WTC11 (cell line): ENCODE data around the gene ASL. TPM values are rescaled to one million over a fixed set of nuclear protein-coding genes. Genes with fewer than 3 reads are reported as not detected.

Experiments
- ATAC-seq: fragments of 200-7000 bp; cut with Tn5 transposase; 2 replicates; pipeline ENCODE4 v1.10.0; 2021; ENCODE audit warnings: mild to moderate bottlenecking, moderate library complexity
- CTCF ChIA-PET: fragments of 300-600 bp; sonication (Branson Sonifier 250); formaldehyde crosslinking; loops from one replicate; lab custom pipeline; 2021; ENCODE audit warnings: antibody characterized with exemption; lab: Charles Lee
- POLR2A ChIA-PET: fragments of 350-600 bp; sonication (Branson Sonifier 250); formaldehyde crosslinking; loops from one replicate; lab custom pipeline; 2021; ENCODE audit warnings: antibody characterized with exemption; lab: Charles Lee
- DNase-seq: peaks from one replicate; pipeline ENCODE4 v3.0.0; 2021; ENCODE audit warnings: low spot score
- H3K27ac Mint-ChIP-seq: 2 replicates; pipeline ENCODE4 v1.8.0; 2021; ENCODE audit warnings: mixed read lengths
- H3K27me3 Mint-ChIP-seq: 2 replicates; pipeline ENCODE4 v1.8.0; 2021; ENCODE audit warnings: low read depth, mild to moderate bottlenecking, moderate library complexity, mixed read lengths
- H3K36me3 Mint-ChIP-seq: 2 replicates; pipeline ENCODE4 v1.8.0; 2021; ENCODE audit warnings: mixed read lengths
- H3K4me1 Mint-ChIP-seq: 2 replicates; pipeline ENCODE4 v1.8.0; 2022; ENCODE audit warnings: mixed read lengths
- H3K4me3 Mint-ChIP-seq: 2 replicates; pipeline ENCODE4 v1.8.0; 2021; ENCODE audit warnings: mild to moderate bottlenecking, moderate library complexity, mixed read lengths
- H3K9me3 Mint-ChIP-seq: 2 replicates; pipeline ENCODE4 v1.8.0; 2021; ENCODE audit warnings: mixed read lengths
- ARID4B ChIP-seq: sonication (generic); formaldehyde crosslinking; IDR thresholded peaks from 2 replicates; pipeline ENCODE4 v1.8.0; 2023; ENCODE audit warnings: missing genetic modification reagents, mild to moderate bottlenecking, borderline replicate concordance
- CBFB ChIP-seq: sonication (generic); formaldehyde crosslinking; IDR thresholded peaks from 2 replicates; pipeline ENCODE4 v1.8.1; 2022; ENCODE audit warnings: mild to moderate bottlenecking, low read depth, missing genetic modification reagents
- ESRRA ChIP-seq: sonication (generic); formaldehyde crosslinking; IDR thresholded peaks from 2 replicates; pipeline ENCODE4 v1.8.1; 2022; ENCODE audit warnings: mild to moderate bottlenecking, missing genetic modification reagents, borderline replicate concordance
- GABPB1 ChIP-seq: sonication (generic); formaldehyde crosslinking; IDR thresholded peaks from 2 replicates; pipeline ENCODE4 v1.8.1; 2023; ENCODE audit warnings: mild to moderate bottlenecking, missing genetic modification reagents
- IRF2 ChIP-seq: sonication (generic); formaldehyde crosslinking; IDR thresholded peaks from 2 replicates; pipeline ENCODE4 v1.8.0; 2022; ENCODE audit warnings: low read depth, missing genetic modification reagents, borderline replicate concordance
- MXD4 ChIP-seq: fragments of 250-450 bp; sonication (Bioruptor Pico); IDR thresholded peaks from 2 replicates; pipeline ENCODE4 v1.8.0; 2021; ENCODE audit warnings: mild to moderate bottlenecking, moderate library complexity, borderline replicate concordance
- MYBL2 ChIP-seq: sonication (generic); formaldehyde crosslinking; IDR thresholded peaks from 2 replicates; pipeline ENCODE4 v1.8.1; 2023; ENCODE audit warnings: mild to moderate bottlenecking, moderate library complexity, missing genetic modification reagents
- NFE2L1 ChIP-seq: sonication (generic); formaldehyde crosslinking; IDR thresholded peaks from 2 replicates; pipeline ENCODE4 v1.8.1; 2023; ENCODE audit warnings: missing genetic modification reagents
- NR1H2 ChIP-seq: sonication (generic); formaldehyde crosslinking; IDR thresholded peaks from 2 replicates; pipeline ENCODE4 v1.9.0; 2021; ENCODE audit warnings: mild to moderate bottlenecking, moderate library complexity, missing genetic modification reagents
- NR2C2 ChIP-seq: sonication (generic); formaldehyde crosslinking; IDR thresholded peaks from 2 replicates; pipeline ENCODE4 v1.8.0; 2022; ENCODE audit warnings: mild to moderate bottlenecking, missing genetic modification reagents
- NR3C1 ChIP-seq: sonication (generic); formaldehyde crosslinking; conservative IDR thresholded peaks from 2 replicates; pipeline ENCODE4 v1.8.1; 2023; ENCODE audit warnings: low read depth, mild to moderate bottlenecking, missing genetic modification reagents
- SMAD4 ChIP-seq: sonication (generic); formaldehyde crosslinking; IDR thresholded peaks from 2 replicates; pipeline ENCODE4 v1.8.0; 2022; ENCODE audit warnings: mild to moderate bottlenecking, missing genetic modification reagents
- TEAD4 ChIP-seq: sonication (generic); formaldehyde crosslinking; IDR thresholded peaks from 2 replicates; pipeline ENCODE4 v1.8.0; 2022; ENCODE audit warnings: mild to moderate bottlenecking, missing genetic modification reagents
- ZNF121 ChIP-seq: sonication (generic); formaldehyde crosslinking; IDR thresholded peaks from 2 replicates; pipeline ENCODE4 v1.8.0; 2023; ENCODE audit warnings: missing genetic modification reagents
- ZNF138 ChIP-seq: sonication (generic); formaldehyde crosslinking; conservative IDR thresholded peaks from 2 replicates; pipeline ENCODE4 v1.8.1; 2022; ENCODE audit warnings: mild to moderate bottlenecking, moderate library complexity, missing genetic modification reagents
- ZNF219 ChIP-seq: sonication (generic); formaldehyde crosslinking; IDR thresholded peaks from 2 replicates; pipeline ENCODE4 v1.8.0; 2023; ENCODE audit warnings: missing genetic modification reagents, mild to moderate bottlenecking, borderline replicate concordance
- ZSCAN18 ChIP-seq: fragments of 250-450 bp; sonication (Bioruptor Pico); IDR thresholded peaks from 2 replicates; pipeline ENCODE4 v2.1.2; 2022; ENCODE audit warnings: mild to moderate bottlenecking, moderate library complexity
- total RNA-seq: library from RNA; stranded (reverse); gene quantifications from 3 replicates; pipeline ENCODE4 v1.2.3, GENCODE V29; 2021
- TF ChIP-seq, protein P1 (sequence below): fragments of 250-450 bp; sonication (Bioruptor Pico); IDR thresholded peaks from 2 replicates; pipeline ENCODE4 v1.9.0; 2021; ENCODE audit warnings: mild to moderate bottlenecking
- TF ChIP-seq, protein P2 (sequence below): sonication (generic); formaldehyde crosslinking; IDR thresholded peaks from 2 replicates; pipeline ENCODE4 v1.8.0; 2022; ENCODE audit warnings: mild to moderate bottlenecking, missing genetic modification reagents
- TF ChIP-seq, protein P3 (sequence below): sonication (generic); formaldehyde crosslinking; IDR thresholded peaks from 2 replicates; pipeline ENCODE4 v1.8.0; 2022; ENCODE audit warnings: missing genetic modification reagents
- TF ChIP-seq, protein P4 (sequence below): sonication (generic); formaldehyde crosslinking; IDR thresholded peaks from 2 replicates; pipeline ENCODE4 v1.8.1; 2023; ENCODE audit warnings: mild to moderate bottlenecking, moderate library complexity, missing genetic modification reagents

ASL gene
- total RNA-seq, 1 experiment from 2014 or later = 31.9 TPM

DNA sequence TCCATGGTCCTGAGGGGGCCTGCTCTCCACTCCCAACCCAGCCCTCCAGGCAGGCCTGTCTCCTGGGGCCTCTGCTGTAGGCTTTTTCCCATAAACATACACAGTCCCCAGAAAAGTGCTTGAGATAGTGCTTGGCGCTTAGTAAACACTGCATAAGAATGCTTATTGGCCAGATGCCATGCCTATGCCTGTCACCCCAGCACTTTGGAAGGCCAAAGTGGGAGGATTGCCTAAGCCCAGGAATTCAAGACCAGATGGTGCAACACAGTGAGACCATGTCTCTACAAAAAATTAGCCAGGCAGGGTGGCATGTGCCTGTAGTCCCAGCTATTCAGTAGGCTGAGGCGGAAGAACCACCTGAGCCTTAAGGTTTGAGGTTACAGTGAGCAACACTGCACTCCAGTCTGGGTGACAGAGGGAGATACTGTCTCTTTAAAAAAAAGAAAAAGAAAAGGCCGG is 24.6 kb upstream of the ASL start:
- TF ChIP-seq GABPB1 (CRISPR knock-in tag) = peak; percentile 94
- no peak for TF ChIP-seq ARID4B
- Mint-ChIP-seq H3K9me3 (peaks cover 4% of the 10 kb centered on the region; the same call in 1 of the 2 replicates), H3K36me3 (no peaks in the 10 kb centered on the region), H3K27ac (no peak overlapping the region), H3K27me3 (no peaks in the 10 kb centered on the region), H3K4me1 (no peaks in the 10 kb centered on the region), H3K4me3 (no peak overlapping the region)
- ATAC-seq = no peak
- ChIA-PET POLR2A (interaction anchor here (0.6 to 0.8 kb wide), 2 partner anchors 21 to 252 kb away, joined by 7 to 9 read pairs; no protein-coding TSS in a partner anchor), CTCF (interaction anchor here (0.6 kb wide), 1 partner anchor 507 kb away, joined by 3 read pairs; no protein-coding TSS in a partner anchor)
- DNase-seq = no peak

DNA sequence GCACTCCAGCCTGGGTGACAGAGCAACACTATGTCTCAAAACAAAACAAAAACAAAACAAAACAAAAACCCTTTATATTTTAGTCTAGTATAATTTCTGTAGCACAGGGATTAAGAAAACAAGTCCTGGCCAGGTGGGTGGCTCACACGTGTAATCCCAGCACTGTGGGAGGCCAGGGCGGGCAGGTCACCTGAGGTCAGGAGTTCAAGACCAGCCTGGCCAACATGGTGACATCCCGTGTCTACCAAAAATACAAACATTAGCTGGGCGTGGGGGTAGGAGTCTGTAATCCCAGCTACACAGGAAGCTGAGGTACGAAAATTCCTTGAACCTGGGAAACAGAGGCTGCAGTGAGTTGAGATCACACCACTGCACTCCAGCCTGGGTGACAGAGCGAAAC is 23.2 kb upstream of the ASL start:
- TF ChIP-seq, protein P1, sequence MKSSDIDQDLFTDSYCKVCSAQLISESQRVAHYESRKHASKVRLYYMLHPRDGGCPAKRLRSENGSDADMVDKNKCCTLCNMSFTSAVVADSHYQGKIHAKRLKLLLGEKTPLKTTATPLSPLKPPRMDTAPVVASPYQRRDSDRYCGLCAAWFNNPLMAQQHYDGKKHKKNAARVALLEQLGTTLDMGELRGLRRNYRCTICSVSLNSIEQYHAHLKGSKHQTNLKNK (CRISPR knock-in tag) = no peak
- no peak for TF ChIP-seq MYBL2 (CRISPR knock-in tag)
- no peak for TF ChIP-seq ZNF121 (CRISPR knock-in tag)
- no peak for TF ChIP-seq NR2C2
- no peak for TF ChIP-seq ZNF219 (CRISPR knock-in tag)
- TF ChIP-seq IRF2 (CRISPR knock-in tag) = no peak
- no peak for TF ChIP-seq GABPB1 (CRISPR knock-in tag)
- TF ChIP-seq TEAD4 (CRISPR knock-in tag) = no peak
- no peak for TF ChIP-seq ZSCAN18
- TF ChIP-seq ESRRA = no peak
- no peak for TF ChIP-seq ZNF138 (CRISPR knock-in tag)
- TF ChIP-seq, protein P2, sequence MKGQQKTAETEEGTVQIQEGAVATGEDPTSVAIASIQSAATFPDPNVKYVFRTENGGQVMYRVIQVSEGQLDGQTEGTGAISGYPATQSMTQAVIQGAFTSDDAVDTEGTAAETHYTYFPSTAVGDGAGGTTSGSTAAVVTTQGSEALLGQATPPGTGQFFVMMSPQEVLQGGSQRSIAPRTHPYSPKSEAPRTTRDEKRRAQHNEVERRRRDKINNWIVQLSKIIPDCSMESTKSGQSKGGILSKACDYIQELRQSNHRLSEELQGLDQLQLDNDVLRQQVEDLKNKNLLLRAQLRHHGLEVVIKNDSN (CRISPR knock-in tag) = no peak
- TF ChIP-seq NR3C1 = no peak
- no peak for TF ChIP-seq NFE2L1
- TF ChIP-seq, all 79 proteins: peak for 0
- DNase-seq = no peak
- H3K36me3 Mint-ChIP-seq = no peaks in the 10 kb centered on the region
- no peak overlapping the region for H3K27ac Mint-ChIP-seq
- no peak for ATAC-seq
- H3K9me3 Mint-ChIP-seq = peaks cover 4% of the 10 kb centered on the region; the same call in 1 of the 2 replicates
- H3K4me3 Mint-ChIP-seq = no peak overlapping the region
- H3K27me3 Mint-ChIP-seq = no peaks in the 10 kb centered on the region; the same call in 1 of the 2 replicates
- ChIA-PET CTCF (no interaction called here), POLR2A (no interaction called here)
- no peaks in the 10 kb centered on the region for H3K4me1 Mint-ChIP-seq

- CTCF ChIA-PET = no interaction called here
- Mint-ChIP-seq H3K27ac (no peak overlapping the region), H3K36me3 (no peaks in the 10 kb centered on the region), H3K4me1 (no peaks in the 10 kb centered on the region), H3K9me3 (no peaks in the 10 kb centered on the region), H3K27me3 (no peaks in the 10 kb centered on the region; the same call in 1 of the 2 replicates), H3K4me3 (no peak overlapping the region)
- POLR2A ChIA-PET = no interaction called here
- no peak for DNase-seq
- no peak for ATAC-seq
- TF ChIP-seq IRF2 (CRISPR knock-in tag) (no peak), ZNF121 (CRISPR knock-in tag) (no peak), CBFB (CRISPR knock-in tag) (no peak), NR1H2 (no peak), MXD4 (CRISPR knock-in tag) (no peak), TEAD4 (CRISPR knock-in tag) (no peak), SMAD4 (CRISPR knock-in tag) (no peak)
- TF ChIP-seq, protein P3, sequence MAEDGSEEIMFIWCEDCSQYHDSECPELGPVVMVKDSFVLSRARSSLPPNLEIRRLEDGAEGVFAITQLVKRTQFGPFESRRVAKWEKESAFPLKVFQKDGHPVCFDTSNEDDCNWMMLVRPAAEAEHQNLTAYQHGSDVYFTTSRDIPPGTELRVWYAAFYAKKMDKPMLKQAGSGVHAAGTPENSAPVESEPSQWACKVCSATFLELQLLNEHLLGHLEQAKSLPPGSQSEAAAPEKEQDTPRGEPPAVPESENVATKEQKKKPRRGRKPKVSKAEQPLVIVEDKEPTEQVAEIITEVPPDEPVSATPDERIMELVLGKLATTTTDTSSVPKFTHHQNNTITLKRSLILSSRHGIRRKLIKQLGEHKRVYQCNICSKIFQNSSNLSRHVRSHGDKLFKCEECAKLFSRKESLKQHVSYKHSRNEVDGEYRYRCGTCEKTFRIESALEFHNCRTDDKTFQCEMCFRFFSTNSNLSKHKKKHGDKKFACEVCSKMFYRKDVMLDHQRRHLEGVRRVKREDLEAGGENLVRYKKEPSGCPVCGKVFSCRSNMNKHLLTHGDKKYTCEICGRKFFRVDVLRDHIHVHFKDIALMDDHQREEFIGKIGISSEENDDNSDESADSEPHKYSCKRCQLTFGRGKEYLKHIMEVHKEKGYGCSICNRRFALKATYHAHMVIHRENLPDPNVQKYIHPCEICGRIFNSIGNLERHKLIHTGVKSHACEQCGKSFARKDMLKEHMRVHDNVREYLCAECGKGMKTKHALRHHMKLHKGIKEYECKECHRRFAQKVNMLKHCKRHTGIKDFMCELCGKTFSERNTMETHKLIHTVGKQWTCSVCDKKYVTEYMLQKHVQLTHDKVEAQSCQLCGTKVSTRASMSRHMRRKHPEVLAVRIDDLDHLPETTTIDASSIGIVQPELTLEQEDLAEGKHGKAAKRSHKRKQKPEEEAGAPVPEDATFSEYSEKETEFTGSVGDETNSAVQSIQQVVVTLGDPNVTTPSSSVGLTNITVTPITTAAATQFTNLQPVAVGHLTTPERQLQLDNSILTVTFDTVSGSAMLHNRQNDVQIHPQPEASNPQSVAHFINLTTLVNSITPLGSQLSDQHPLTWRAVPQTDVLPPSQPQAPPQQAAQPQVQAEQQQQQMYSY (CRISPR knock-in tag) = no peak
- TF ChIP-seq, protein P4, sequence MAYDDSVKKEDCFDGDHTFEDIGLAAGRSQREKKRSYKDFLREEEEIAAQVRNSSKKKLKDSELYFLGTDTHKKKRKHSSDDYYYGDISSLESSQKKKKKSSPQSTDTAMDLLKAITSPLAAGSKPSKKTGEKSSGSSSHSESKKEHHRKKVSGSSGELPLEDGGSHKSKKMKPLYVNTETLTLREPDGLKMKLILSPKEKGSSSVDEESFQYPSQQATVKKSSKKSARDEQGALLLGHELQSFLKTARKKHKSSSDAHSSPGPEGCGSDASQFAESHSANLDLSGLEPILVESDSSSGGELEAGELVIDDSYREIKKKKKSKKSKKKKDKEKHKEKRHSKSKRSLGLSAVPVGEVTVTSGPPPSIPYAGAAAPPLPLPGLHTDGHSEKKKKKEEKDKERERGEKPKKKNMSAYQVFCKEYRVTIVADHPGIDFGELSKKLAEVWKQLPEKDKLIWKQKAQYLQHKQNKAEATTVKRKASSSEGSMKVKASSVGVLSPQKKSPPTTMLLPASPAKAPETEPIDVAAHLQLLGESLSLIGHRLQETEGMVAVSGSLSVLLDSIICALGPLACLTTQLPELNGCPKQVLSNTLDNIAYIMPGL (CRISPR knock-in tag) = no peak
Measured at GRCh38 chr7:66054063-66054462, 21.6 kb upstream of the ASL start.
